ENCODE measurements around the gene OGDH. TPM values are rescaled to one million over a fixed set of nuclear protein-coding genes. Genes with fewer than 3 reads are reported as not detected.
A peak's percentile ranks its signal among the peaks of the same experiment; 100 is the strongest.

Gene OGDH
- total RNA-seq, 1 donor from 2014 or later = 45.0 TPM

DNA sequence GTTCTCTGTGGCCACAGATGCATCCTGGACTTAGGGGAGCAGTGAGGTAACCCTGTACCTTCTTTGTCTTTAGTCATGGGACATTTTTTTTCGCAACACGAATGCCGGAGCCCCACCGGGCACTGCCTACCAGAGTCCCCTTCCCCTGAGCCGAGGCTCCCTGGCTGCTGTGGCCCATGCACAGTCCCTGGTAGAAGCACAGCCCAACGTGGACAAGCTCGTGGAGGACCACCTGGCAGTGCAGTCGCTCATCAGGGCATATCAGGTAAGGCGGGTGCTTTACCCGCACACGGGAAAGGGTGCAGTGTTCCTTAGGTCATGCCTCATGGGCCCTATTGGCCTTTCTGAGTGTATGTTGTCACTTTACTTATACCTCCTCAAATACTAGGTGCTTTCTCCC is 38.8 kb downstream of the OGDH start:
- FAIRE-seq = peak; percentile 92
- TF ChIP-seq CTCF (IDR thresholded peaks at IDR 0.05; ENCODE audit: insufficient read depth, low read length, severe bottlenecking) = no peak
- Histone ChIP-seq H3K36me3 (ENCODE audit: control insufficient read depth, insufficient read depth, low read length) (peaks cover 17% of the 10 kb centered on the region), H3K27me3 (ENCODE audit: control insufficient read depth, insufficient read depth, low read length) (no peaks in the 10 kb centered on the region), H3K4me3 (ENCODE audit: low read depth, low read length) (no peak overlapping the region)
- DNase-seq (ENCODE audit: low read depth) = no peak

- no peaks in the 10 kb centered on the region for H3K27me3 ChIP-seq (ENCODE audit: control insufficient read depth, insufficient read depth, low read length)
- FAIRE-seq = no peak
- TF ChIP-seq CTCF (IDR thresholded peaks at IDR 0.05; ENCODE audit: insufficient read depth, low read length, severe bottlenecking) = no peak
- H3K4me3 ChIP-seq (ENCODE audit: low read depth, low read length) = no peak overlapping the region
- no peak for DNase-seq (ENCODE audit: low read depth)
- H3K36me3 ChIP-seq (ENCODE audit: control insufficient read depth, insufficient read depth, low read length) = peaks cover 18% of the 10 kb centered on the region
These were observed 39.3 kb downstream of the OGDH start for GRCh38 chr7:44645696-44646095.

- peaks cover 19% of the 10 kb centered on the region for H3K36me3 ChIP-seq (ENCODE audit: control insufficient read depth, insufficient read depth, low read length)
- DNase-seq (ENCODE audit: low read depth) = no peak
- no peak overlapping the region for H3K4me3 ChIP-seq (ENCODE audit: low read depth, low read length)
- no peaks in the 10 kb centered on the region for H3K27me3 ChIP-seq (ENCODE audit: control insufficient read depth, insufficient read depth, low read length)
- TF ChIP-seq CTCF (IDR thresholded peaks at IDR 0.05; ENCODE audit: insufficient read depth, low read length, severe bottlenecking) = no peak
- FAIRE-seq = peak; percentile 58
These were observed 39.9 kb downstream of the OGDH start for GRCh38 chr7:44646176-44646920.

GRCh38 chr7:44646921-44647636 is 40.7 kb downstream of the OGDH start:
- Histone ChIP-seq H3K36me3 (ENCODE audit: control insufficient read depth, insufficient read depth, low read length) (peaks cover 19% of the 10 kb centered on the region), H3K27me3 (ENCODE audit: control insufficient read depth, insufficient read depth, low read length) (no peaks in the 10 kb centered on the region), H3K4me3 (ENCODE audit: low read depth, low read length) (no peak overlapping the region)
- no peak for FAIRE-seq
- no peak for TF ChIP-seq CTCF (IDR thresholded peaks at IDR 0.05; ENCODE audit: insufficient read depth, low read length, severe bottlenecking)
- no peak for DNase-seq (ENCODE audit: low read depth)

DNA sequence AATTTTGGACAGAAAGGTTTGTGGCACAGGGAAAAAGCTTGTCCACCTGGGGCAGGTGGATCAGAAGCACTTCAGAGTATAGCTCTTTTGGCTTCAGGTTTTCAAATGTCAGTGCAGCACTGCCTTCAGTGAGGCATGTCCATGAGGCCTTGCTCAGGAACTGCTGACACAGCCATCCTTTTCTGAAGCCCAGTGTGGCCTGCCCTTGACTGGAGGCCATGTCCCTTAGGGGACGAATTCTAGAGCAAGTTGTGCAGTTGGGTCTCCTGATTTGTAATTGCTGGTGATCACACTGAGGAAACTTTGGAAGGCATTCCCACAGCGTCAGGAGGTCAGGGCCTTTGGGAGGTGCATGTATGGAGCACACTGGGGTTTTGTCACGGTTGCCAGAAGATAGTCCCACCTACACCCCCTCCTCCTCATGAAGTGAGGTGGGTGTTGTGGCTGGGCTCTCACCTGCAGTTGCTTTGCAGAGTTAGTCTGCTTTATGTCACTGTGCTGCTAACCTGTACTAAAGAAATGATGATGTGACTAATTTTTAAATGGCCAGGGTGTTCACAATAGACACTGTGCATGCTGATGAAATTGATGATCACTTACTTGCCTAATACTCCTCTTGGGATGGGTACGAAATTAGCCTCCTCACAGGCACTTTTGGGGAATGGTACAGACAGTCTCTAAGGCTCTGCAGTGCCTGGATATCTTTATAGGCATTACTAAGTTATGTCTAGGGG is 41.7 kb downstream of the OGDH start:
- peaks cover 19% of the 10 kb centered on the region for H3K36me3 ChIP-seq (ENCODE audit: control insufficient read depth, insufficient read depth, low read length)
- no peak for FAIRE-seq

More for the DNA sequence above, 41.7 kb downstream of the OGDH start:
- Histone ChIP-seq H3K4me3 (ENCODE audit: low read depth, low read length) (no peak overlapping the region), H3K27me3 (ENCODE audit: control insufficient read depth, insufficient read depth, low read length) (no peaks in the 10 kb centered on the region)
- TF ChIP-seq CTCF (IDR thresholded peaks at IDR 0.05; ENCODE audit: insufficient read depth, low read length, severe bottlenecking) = no peak
- DNase-seq (ENCODE audit: low read depth) = no peak

Data from bronchial epithelial cell (primary cell).